Measurements from ENCODE around the gene FARP1.

DNA sequence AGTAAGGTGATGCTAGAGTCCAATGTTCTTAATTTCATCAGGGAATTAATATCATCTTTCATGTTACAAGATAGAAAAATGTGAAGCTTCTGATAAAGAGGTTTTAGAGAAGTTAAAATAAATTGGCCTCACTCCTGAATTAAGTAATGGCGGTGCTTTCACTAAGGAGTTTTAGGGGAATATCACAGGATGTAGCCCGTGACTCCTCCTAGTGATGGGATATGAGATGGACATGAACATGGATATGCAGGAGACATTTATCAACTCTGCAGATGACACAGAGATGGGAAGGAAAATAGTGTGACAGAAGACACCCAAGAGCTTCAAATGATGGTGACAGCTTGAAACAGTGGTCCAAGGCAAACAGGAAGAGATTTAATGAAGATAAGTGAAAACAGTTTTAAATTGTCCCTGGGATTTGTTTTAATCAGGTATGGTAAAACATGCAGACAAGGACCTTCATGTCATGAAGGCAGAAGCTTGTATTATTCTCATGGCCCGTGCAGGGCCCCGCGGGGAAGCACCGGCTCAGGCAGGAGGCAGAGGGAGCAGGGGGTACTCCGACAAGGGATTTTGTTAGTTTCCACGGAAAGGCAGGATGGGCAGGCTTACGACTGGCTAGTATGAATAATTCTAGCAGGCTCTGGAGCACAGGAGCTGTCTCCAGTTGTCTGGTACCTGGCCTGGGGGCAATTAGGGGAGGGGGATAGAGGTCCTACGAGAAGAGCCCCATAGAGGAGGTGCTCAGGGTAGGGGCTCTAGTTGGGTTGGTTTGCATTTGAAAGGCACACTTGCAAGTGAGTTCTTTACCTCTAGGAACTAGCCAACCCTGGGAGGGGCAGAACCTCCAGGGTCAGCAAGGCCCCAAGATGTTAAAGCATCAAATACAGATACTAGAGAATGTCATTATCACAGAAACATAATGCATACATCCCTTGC, 38.7 kb upstream of the FARP1 start:
- TF ChIP-seq, protein P1, sequence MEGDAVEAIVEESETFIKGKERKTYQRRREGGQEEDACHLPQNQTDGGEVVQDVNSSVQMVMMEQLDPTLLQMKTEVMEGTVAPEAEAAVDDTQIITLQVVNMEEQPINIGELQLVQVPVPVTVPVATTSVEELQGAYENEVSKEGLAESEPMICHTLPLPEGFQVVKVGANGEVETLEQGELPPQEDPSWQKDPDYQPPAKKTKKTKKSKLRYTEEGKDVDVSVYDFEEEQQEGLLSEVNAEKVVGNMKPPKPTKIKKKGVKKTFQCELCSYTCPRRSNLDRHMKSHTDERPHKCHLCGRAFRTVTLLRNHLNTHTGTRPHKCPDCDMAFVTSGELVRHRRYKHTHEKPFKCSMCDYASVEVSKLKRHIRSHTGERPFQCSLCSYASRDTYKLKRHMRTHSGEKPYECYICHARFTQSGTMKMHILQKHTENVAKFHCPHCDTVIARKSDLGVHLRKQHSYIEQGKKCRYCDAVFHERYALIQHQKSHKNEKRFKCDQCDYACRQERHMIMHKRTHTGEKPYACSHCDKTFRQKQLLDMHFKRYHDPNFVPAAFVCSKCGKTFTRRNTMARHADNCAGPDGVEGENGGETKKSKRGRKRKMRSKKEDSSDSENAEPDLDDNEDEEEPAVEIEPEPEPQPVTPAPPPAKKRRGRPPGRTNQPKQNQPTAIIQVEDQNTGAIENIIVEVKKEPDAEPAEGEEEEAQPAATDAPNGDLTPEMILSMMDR (IDR thresholded peaks at IDR 0.05), result no peak
- TF ChIP-seq POLR2A (IDR thresholded peaks at IDR 0.05), result no peak
